ENCODE measurements around the gene DNER.

- TF ChIP-seq YY1 (IDR thresholded peaks at IDR 0.05; ENCODE audit: insufficient read depth, insufficient read length) (no peak), ZNF274 (IDR thresholded peaks at IDR 0.05; ENCODE audit: low read depth, low read length) (no peak), SUZ12 (IDR thresholded peaks at IDR 0.05; ENCODE audit: extremely low read depth, insufficient read depth, insufficient read length) (no peak)
Observed at GRCh38 chr2:229475778-229476177, 238.6 kb downstream of the DNER start.
